Stimulated activated naive B cell treated with anti-CD40 and anti-IgM and Interleukin-4, amounts not matched to agents 10 μg/mL and 1 μg/mL and 100 μg/mL, for 72 hours (primary cell): ENCODE results near the gene TTF2.
"Not testable (repeated sequence)": the region's sequence is repeated elsewhere in the genome, so short reads cannot be mapped to it uniquely, and the experiment has no call there.

Experiments
- ATAC-seq, 2 donors: fragments of 150-1000 bp; cut with Tn5 transposase; replicated peaks; 2 replicates each; pipeline ENCODE4 v1.10.0; 2021; ENCODE audit warnings: moderate library complexity in 1 of 2
- DNase-seq: peaks from one replicate; pipeline ENCODE4 v3.0.0; 2021
- H3K27ac Mint-ChIP-seq: one replicate; pipeline ENCODE4 v1.8.0; 2022; ENCODE audit warnings: mild to moderate bottlenecking, mixed read lengths
- H3K27me3 Mint-ChIP-seq, 2 donors: one replicate each; pipeline ENCODE4 v1.8.0; 2022; ENCODE audit warnings: mixed read lengths in 2 of 2
- H3K36me3 Mint-ChIP-seq, 2 donors: one replicate each; pipeline ENCODE4 v1.8.0; 2022; ENCODE audit warnings: mixed read lengths in 2 of 2, mild to moderate bottlenecking in 1 of 2
- H3K4me1 Mint-ChIP-seq, 2 donors: one replicate each; pipeline ENCODE4 v1.8.0; 2022; ENCODE audit warnings: mixed read lengths in 2 of 2, mild to moderate bottlenecking in 1 of 2
- H3K4me3 Mint-ChIP-seq, 2 donors: one replicate each; pipeline ENCODE4 v1.8.0; 2022; ENCODE audit warnings: mild to moderate bottlenecking in 2 of 2, mixed read lengths in 2 of 2, moderate library complexity in 1 of 2
- H3K9me3 Mint-ChIP-seq, 2 donors: one replicate each; pipeline ENCODE4 v1.8.0; 2022; ENCODE audit warnings: mixed read lengths in 2 of 2, mild to moderate bottlenecking in 1 of 2

Gene TTF2

GRCh38 chr1:117147856-117148588, 87.9 kb downstream of the TTF2 start:
- H3K27me3 Mint-ChIP-seq = peaks cover 10% of the 10 kb centered on the region in 2 donors
- H3K36me3 Mint-ChIP-seq = no peaks in the 10 kb centered on the region
- peaks cover 0 to 4% of the 10 kb centered on the region in 2 donors for H3K9me3 Mint-ChIP-seq
- H3K27ac Mint-ChIP-seq = no peak overlapping the region
- DNase-seq (no peak), ATAC-seq (no peak)
- no peaks in the 10 kb centered on the region for H3K4me1 Mint-ChIP-seq
- no peak overlapping the region for H3K4me3 Mint-ChIP-seq

GRCh38 chr1:117150316-117150715, 90.2 kb downstream of the TTF2 start:
- Mint-ChIP-seq H3K27me3 (peaks cover 10% of the 10 kb centered on the region in 2 donors), H3K9me3 (peaks cover 0 to 4% of the 10 kb centered on the region in 2 donors), H3K4me1 (no peaks in the 10 kb centered on the region), H3K36me3 (no peaks in the 10 kb centered on the region), H3K4me3 (no peak overlapping the region), H3K27ac (no peak overlapping the region)
- DNase-seq (no peak), ATAC-seq (no peak)

GRCh38 chr1:117151305-117151704, 91.2 kb downstream of the TTF2 start:
- H3K9me3 Mint-ChIP-seq, H3K36me3 Mint-ChIP-seq, H3K27ac Mint-ChIP-seq, H3K4me3 Mint-ChIP-seq, H3K4me1 Mint-ChIP-seq, H3K27me3 Mint-ChIP-seq, DNase-seq, ATAC-seq: not testable (repeated sequence)
